SK-N-SH treated with all-trans-retinoic acid at 6 μM for 48 hours (cell line): ENCODE measurements around the gene IL15.
A peak's percentile ranks its signal among the peaks of the same experiment; 100 is the strongest.

Source experiments
- ATAC-seq: fragments of 200-7000 bp; cut with Tn5 transposase; 3 replicates; pipeline ENCODE4 v1.9.1; 2020; ENCODE audit warnings: mild to moderate bottlenecking, moderate library complexity
- ARNTL ChIP-seq: fragments of 450-650 bp; formaldehyde crosslinking; IDR thresholded peaks from 2 replicates; pipeline ENCODE4 v1.5.0; 2020; ENCODE audit warnings: low read depth, mild to moderate bottlenecking, moderate library complexity, borderline replicate concordance
- BACH2 ChIP-seq: fragments of 250-450 bp; sonication (Bioruptor Pico); IDR thresholded peaks from 2 replicates; pipeline ENCODE4 v1.9.0; 2021; ENCODE audit warnings: mild to moderate bottlenecking, borderline replicate concordance
- CREB5 ChIP-seq: fragments of 250-450 bp; sonication (Bioruptor Pico); IDR thresholded peaks from 2 replicates; pipeline ENCODE4 v1.5.1; 2020; ENCODE audit warnings: low read depth, mild to moderate bottlenecking, moderate library complexity
- CSRNP3 ChIP-seq: fragments of 250-450 bp; sonication (Bioruptor Pico); IDR thresholded peaks from 2 replicates; pipeline ENCODE4 v1.5.1; 2021; ENCODE audit warnings: mild to moderate bottlenecking, moderate library complexity
- ESRRG ChIP-seq: fragments of 250-450 bp; sonication (Bioruptor Pico); IDR thresholded peaks from 2 replicates; pipeline ENCODE4 v1.6.1; 2021; ENCODE audit warnings: mild to moderate bottlenecking
- ISL1 ChIP-seq: fragments of 250-450 bp; sonication (Bioruptor Pico); IDR thresholded peaks from 2 replicates; pipeline ENCODE4 v2.1.2; 2022; ENCODE audit warnings: mild to moderate bottlenecking, moderate library complexity
- OSR1 ChIP-seq: fragments of 250-450 bp; sonication (Bioruptor Pico); IDR thresholded peaks from 2 replicates; pipeline ENCODE4 v1.8.0; 2022; ENCODE audit warnings: moderate library complexity, mild to moderate bottlenecking, inconsistent platforms
- PATZ1 ChIP-seq: fragments of 250-450 bp; sonication (Bioruptor Pico); IDR thresholded peaks from 2 replicates; pipeline ENCODE4 v1.8.0; 2020; ENCODE audit warnings: mild to moderate bottlenecking, moderate library complexity, borderline replicate concordance
- POU6F1 ChIP-seq: fragments of 250-450 bp; sonication (Bioruptor Pico); IDR thresholded peaks from 2 replicates; pipeline ENCODE4 v1.8.0; 2021; ENCODE audit warnings: low read depth, mild to moderate bottlenecking, moderate library complexity, borderline replicate concordance
- RARB ChIP-seq: fragments of 250-450 bp; sonication (Bioruptor Pico); IDR thresholded peaks from 2 replicates; pipeline ENCODE4 v1.8.0; 2021; ENCODE audit warnings: mild to moderate bottlenecking, moderate library complexity
- SNAI2 ChIP-seq: fragments of 250-450 bp; sonication (Bioruptor Pico); IDR thresholded peaks from 2 replicates; pipeline ENCODE4 v1.5.0; 2020; ENCODE audit warnings: mild to moderate bottlenecking, moderate library complexity
- TCF4 ChIP-seq: fragments of 250-450 bp; sonication (Bioruptor Pico); IDR thresholded peaks from 2 replicates; pipeline ENCODE4 v1.8.0; 2021; ENCODE audit warnings: mild to moderate bottlenecking, moderate library complexity, borderline replicate concordance
- TOX ChIP-seq: fragments of 250-450 bp; sonication (Bioruptor Pico); IDR thresholded peaks from 2 replicates; pipeline ENCODE4 v1.8.0; 2021; ENCODE audit warnings: mild to moderate bottlenecking, moderate library complexity, borderline replicate concordance
- TSHZ2 ChIP-seq: fragments of 250-450 bp; sonication (Bioruptor Pico); IDR thresholded peaks from 2 replicates; pipeline ENCODE4 v1.5.0; 2020; ENCODE audit warnings: mild to moderate bottlenecking, moderate library complexity
- ZC3H10 ChIP-seq: fragments of 250-450 bp; sonication (Bioruptor Pico); IDR thresholded peaks from 2 replicates; pipeline ENCODE4 v1.5.1; 2021; ENCODE audit warnings: mild to moderate bottlenecking, moderate library complexity
- ZFP30 ChIP-seq: fragments of 450-650 bp; formaldehyde crosslinking; IDR thresholded peaks from 2 replicates; pipeline ENCODE4 v1.5.0; 2022; ENCODE audit warnings: mild to moderate bottlenecking, moderate library complexity
- ZNF565 ChIP-seq: fragments of 450-650 bp; formaldehyde crosslinking; conservative IDR thresholded peaks from 2 replicates; pipeline ENCODE4 v1.5.0; 2020; ENCODE audit warnings: low read depth, mild to moderate bottlenecking, moderate library complexity
- ZNF70 ChIP-seq: fragments of 450-650 bp; formaldehyde crosslinking; IDR thresholded peaks from 2 replicates; pipeline ENCODE4 v1.5.0; 2020; ENCODE audit warnings: mild to moderate bottlenecking, moderate library complexity
- ZNF8 ChIP-seq: fragments of 450-650 bp; formaldehyde crosslinking; IDR thresholded peaks from 2 replicates; pipeline ENCODE4 v1.5.0; 2020; ENCODE audit warnings: mild to moderate bottlenecking, moderate library complexity

The IL15 gene

GRCh38 chr4:141757287-141757686, 120.9 kb downstream of the IL15 start:
- no peak for TF ChIP-seq TCF4 (CRISPR knock-in tag)
- no peak for TF ChIP-seq TOX (CRISPR knock-in tag)
- no peak for TF ChIP-seq ARNTL
- TF ChIP-seq CSRNP3 (CRISPR knock-in tag): no peak
- TF ChIP-seq ZNF8 (CRISPR knock-in tag): no peak
- no peak for TF ChIP-seq PATZ1 (CRISPR knock-in tag)
- no peak for TF ChIP-seq OSR1 (CRISPR knock-in tag)
- no peak for TF ChIP-seq CREB5 (CRISPR knock-in tag)
- no peak for TF ChIP-seq ZFP30
- no peak for TF ChIP-seq RARB (CRISPR knock-in tag)
- no peak for TF ChIP-seq ZC3H10 (CRISPR knock-in tag)
- TF ChIP-seq ZNF70 (CRISPR knock-in tag): no peak
- TF ChIP-seq ZNF565 (CRISPR knock-in tag): no peak
- TF ChIP-seq ESRRG (CRISPR knock-in tag): no peak
- no peak for TF ChIP-seq POU6F1
- no peak for TF ChIP-seq SNAI2
- no peak for ATAC-seq

- peak; percentile 43 for TF ChIP-seq ISL1 (CRISPR knock-in tag)
- TF ChIP-seq ARNTL: no peak
- no peak; the same call in 1 of the 3 replicates for ATAC-seq
Observed at GRCh38 chr4:141759796-141760425, 123.5 kb downstream of the IL15 start.

- ATAC-seq: no peak
- no peak for TF ChIP-seq ZNF8 (CRISPR knock-in tag)
Observed at GRCh38 chr4:141761926-141762325, 125.5 kb downstream of the IL15 start.

- no peak for ATAC-seq
- TF ChIP-seq ZFP30 (no peak), SNAI2 (no peak), RARB (CRISPR knock-in tag) (no peak), ZNF565 (CRISPR knock-in tag) (no peak), BACH2 (CRISPR knock-in tag) (no peak), TSHZ2 (CRISPR knock-in tag) (no peak), CSRNP3 (CRISPR knock-in tag) (no peak), TCF4 (CRISPR knock-in tag) (no peak)
Observed at GRCh38 chr4:141763374-141763773, 127.0 kb downstream of the IL15 start.
